Dermis microvascular lymphatic vessel endothelial cell (primary cell): Measurements from ENCODE around the gene ZBTB2. TPM values are rescaled to one million over a fixed set of nuclear protein-coding genes. Genes with fewer than 3 reads are reported as not detected.

Experiments
- DNase-seq, 2 donors: peaks; one replicate each; pipeline versions ENCODE4 v3.0.0 to v3.0.0-alpha.2; 2010; ENCODE audit warnings: low read depth in 2 of 2
- total RNA-seq: library from RNA; depleted of rRNA; stranded (reverse); fragments of >200 nt; gene quantifications from 2 replicates; pipeline ENCODE4 v1.2.1, GENCODE V29; 2014

The ZBTB2 gene
- total RNA-seq = 5.0 and 6.7 TPM in 2 replicates

- peak in 1 of 2 donors; percentile 66 for DNase-seq
Measured at GRCh38 chr6:151391471-151392413, at the start of gene ZBTB2. Gene ZBTB2, minus strand, starts transcription at chr6:151391559. Its CDS starts 17,922 bp downstream, at chr6:151373637.

- peak; percentile 18 to 46 for DNase-seq
Measured at GRCh38 chr6:151440930-151441329, 49.6 kb upstream of the ZBTB2 start.

GRCh38 chr6:151440498-151440897, 49.1 kb upstream of the ZBTB2 start:
- no peak for DNase-seq

GRCh38 chr6:151437401-151437800, 46.0 kb upstream of the ZBTB2 start:
- peak in 1 of 2 donors; percentile 25 for DNase-seq

- peak in 1 of 2 donors; percentile 40 for DNase-seq
Measured at GRCh38 chr6:151436802-151437201, 45.4 kb upstream of the ZBTB2 start.

- no peak for DNase-seq
Measured at GRCh38 chr6:151436300-151436699, 44.9 kb upstream of the ZBTB2 start.

- no peak for DNase-seq
Measured at GRCh38 chr6:151434369-151434768, 43.0 kb upstream of the ZBTB2 start.

- DNase-seq = no peak
Measured at GRCh38 chr6:151432651-151433050, 41.3 kb upstream of the ZBTB2 start.

GRCh38 chr6:151431337-151431736, 40.0 kb upstream of the ZBTB2 start:
- DNase-seq = no peak

- peak in 1 of 2 donors; percentile 20 for DNase-seq
Measured at GRCh38 chr6:151430886-151431285, 39.5 kb upstream of the ZBTB2 start.

GRCh38 chr6:151428093-151428735, 36.9 kb upstream of the ZBTB2 start:
- DNase-seq = no peak

GRCh38 chr6:151425561-151425960, 34.2 kb upstream of the ZBTB2 start:
- peak in 1 of 2 donors; percentile 17 for DNase-seq

GRCh38 chr6:151422981-151423380, 31.6 kb upstream of the ZBTB2 start:
- no peak for DNase-seq

GRCh38 chr6:151417477-151417876, 26.1 kb upstream of the ZBTB2 start:
- no peak for DNase-seq

- DNase-seq = no peak
Measured at GRCh38 chr6:151414641-151415260, 23.4 kb upstream of the ZBTB2 start.

GRCh38 chr6:151413372-151414145, 22.2 kb upstream of the ZBTB2 start:
- no peak for DNase-seq

- DNase-seq = no peak
Measured at GRCh38 chr6:151412909-151413308, 21.6 kb upstream of the ZBTB2 start.

- no peak for DNase-seq
Measured at GRCh38 chr6:151409679-151410078, 18.3 kb upstream of the ZBTB2 start.

GRCh38 chr6:151409260-151409659, 17.9 kb upstream of the ZBTB2 start:
- no peak for DNase-seq

GRCh38 chr6:151408858-151409257, 17.5 kb upstream of the ZBTB2 start:
- no peak for DNase-seq

- no peak for DNase-seq
Measured at GRCh38 chr6:151403919-151404308, 12.6 kb upstream of the ZBTB2 start.
